GM21619 (cell line): Measurements from ENCODE around the gene SND1.
"Not testable (repeated sequence)": the region's sequence is repeated elsewhere in the genome, so short reads cannot be mapped to it uniquely, and the experiment has no call there.

Experiments
- ATAC-seq: cut with Tn5 transposase; IDR thresholded peaks from one replicate; pipeline ENCODE4 v1.9.1; 2021; ENCODE audit not compliant: unreplicated experiment

Gene SND1

GRCh38 chr7:127822822-127823508, 171.0 kb downstream of the SND1 start:
- no peak for ATAC-seq

- ATAC-seq: no peak
These were observed 172.7 kb downstream of the SND1 start for GRCh38 chr7:127824682-127825081.

GRCh38 chr7:127828843-127829500, 177.0 kb downstream of the SND1 start:
- ATAC-seq: no peak

GRCh38 chr7:127831318-127832219, 179.6 kb downstream of the SND1 start:
- ATAC-seq: no peak

GRCh38 chr7:127832592-127832991, 180.6 kb downstream of the SND1 start:
- no peak for ATAC-seq

GRCh38 chr7:127833641-127834040, 181.6 kb downstream of the SND1 start:
- no peak for ATAC-seq

GRCh38 chr7:127835679-127836078, 183.7 kb downstream of the SND1 start:
- no peak for ATAC-seq

- not testable (repeated sequence) for ATAC-seq
These were observed 185.9 kb downstream of the SND1 start for GRCh38 chr7:127837816-127838410.

GRCh38 chr7:127838816-127839415, 186.9 kb downstream of the SND1 start:
- ATAC-seq: no peak

GRCh38 chr7:127840226-127840951, 188.4 kb downstream of the SND1 start:
- no peak for ATAC-seq

- ATAC-seq: no peak
These were observed 192.2 kb downstream of the SND1 start for GRCh38 chr7:127844165-127844564.

GRCh38 chr7:127844707-127845331, 192.8 kb downstream of the SND1 start:
- no peak for ATAC-seq

- no peak for ATAC-seq
These were observed 193.7 kb downstream of the SND1 start for GRCh38 chr7:127845522-127846214.

- no peak for ATAC-seq
These were observed 195.6 kb downstream of the SND1 start for GRCh38 chr7:127847641-127848040.

GRCh38 chr7:127848241-127848640, 196.2 kb downstream of the SND1 start:
- ATAC-seq: no peak

GRCh38 chr7:127850195-127850594, 198.2 kb downstream of the SND1 start:
- ATAC-seq: no peak

- ATAC-seq: no peak
These were observed 202.4 kb downstream of the SND1 start for GRCh38 chr7:127854383-127854782.

GRCh38 chr7:127857464-127857841, 205.5 kb downstream of the SND1 start:
- ATAC-seq: no peak
